ENCODE data around the gene SGSM1. TPM values are rescaled to one million over a fixed set of nuclear protein-coding genes. Genes with fewer than 3 reads are reported as not detected.

SGSM1 gene
- total RNA-seq, 1 donor from 2014 or later: 0.09 TPM

DNA sequence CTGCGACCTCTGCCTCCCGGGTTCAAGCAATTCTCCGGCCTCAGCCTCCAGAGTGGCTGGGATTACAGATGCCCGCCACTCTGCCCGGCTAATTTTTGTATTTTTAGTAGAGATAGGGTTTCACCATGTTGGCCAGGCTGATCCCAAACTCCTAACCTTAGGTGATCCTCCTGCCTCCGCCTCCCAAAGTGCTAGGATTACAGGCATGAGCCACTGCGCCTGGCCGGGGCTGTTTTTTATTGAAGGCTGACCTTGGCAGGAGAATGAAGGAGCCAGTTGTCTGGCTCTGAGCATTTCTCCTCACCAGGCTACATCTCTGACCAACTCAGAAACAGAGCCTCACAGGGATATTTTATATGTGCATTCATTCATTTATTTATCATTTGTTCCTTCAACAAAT lies 148.8 kb downstream of the SGSM1 start:
- Mint-ChIP-seq H3K27ac (no peak overlapping the region), H3K36me3 (ENCODE audit: low read depth) (no peaks in the 10 kb centered on the region), H3K4me1 (peaks cover 14% of the 10 kb centered on the region), H3K9me3 (no peaks in the 10 kb centered on the region), H3K4me3 (peak overlapping the region; percentile 8), H3K27me3 (peaks cover 51% of the 10 kb centered on the region)
- ATAC-seq (ENCODE audit: low read depth) (no peak), DNase-seq (no peak)
- CTCF ChIA-PET: no interaction called here
- intact Hi-C loops (cut with micrococcal nuclease): no loop called here
- POLR2A ChIA-PET: no interaction called here
- TF ChIP-seq, protein P1, sequence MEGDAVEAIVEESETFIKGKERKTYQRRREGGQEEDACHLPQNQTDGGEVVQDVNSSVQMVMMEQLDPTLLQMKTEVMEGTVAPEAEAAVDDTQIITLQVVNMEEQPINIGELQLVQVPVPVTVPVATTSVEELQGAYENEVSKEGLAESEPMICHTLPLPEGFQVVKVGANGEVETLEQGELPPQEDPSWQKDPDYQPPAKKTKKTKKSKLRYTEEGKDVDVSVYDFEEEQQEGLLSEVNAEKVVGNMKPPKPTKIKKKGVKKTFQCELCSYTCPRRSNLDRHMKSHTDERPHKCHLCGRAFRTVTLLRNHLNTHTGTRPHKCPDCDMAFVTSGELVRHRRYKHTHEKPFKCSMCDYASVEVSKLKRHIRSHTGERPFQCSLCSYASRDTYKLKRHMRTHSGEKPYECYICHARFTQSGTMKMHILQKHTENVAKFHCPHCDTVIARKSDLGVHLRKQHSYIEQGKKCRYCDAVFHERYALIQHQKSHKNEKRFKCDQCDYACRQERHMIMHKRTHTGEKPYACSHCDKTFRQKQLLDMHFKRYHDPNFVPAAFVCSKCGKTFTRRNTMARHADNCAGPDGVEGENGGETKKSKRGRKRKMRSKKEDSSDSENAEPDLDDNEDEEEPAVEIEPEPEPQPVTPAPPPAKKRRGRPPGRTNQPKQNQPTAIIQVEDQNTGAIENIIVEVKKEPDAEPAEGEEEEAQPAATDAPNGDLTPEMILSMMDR (IDR thresholded peaks at IDR 0.05): no peak

DNA sequence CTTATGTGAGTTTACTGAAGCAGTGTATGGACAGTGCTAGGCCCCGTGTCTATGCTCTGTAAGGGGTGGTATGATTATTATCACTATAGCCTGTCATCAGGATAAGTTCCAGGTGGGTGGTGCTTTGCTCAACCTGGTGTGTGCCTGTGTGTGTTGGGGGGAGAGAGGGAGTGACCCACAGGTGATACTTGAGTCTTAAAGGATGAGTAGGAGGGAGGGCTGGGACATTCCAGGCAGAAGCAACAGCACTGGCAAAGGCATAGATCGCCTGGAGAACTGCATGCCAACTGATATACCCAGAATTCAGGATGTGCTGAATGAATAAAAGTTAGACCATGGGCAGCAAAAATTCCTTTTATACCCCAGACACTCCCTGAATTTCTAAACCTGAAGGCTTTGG lies 151.0 kb downstream of the SGSM1 start:
- Mint-ChIP-seq H3K27me3 (peaks cover 30% of the 10 kb centered on the region), H3K36me3 (ENCODE audit: low read depth) (no peaks in the 10 kb centered on the region), H3K9me3 (no peaks in the 10 kb centered on the region), H3K4me3 (no peak overlapping the region), H3K27ac (no peak overlapping the region), H3K4me1 (peaks cover 10% of the 10 kb centered on the region)
- ChIA-PET POLR2A (no interaction called here), CTCF (no interaction called here)
- ATAC-seq (ENCODE audit: low read depth) (no peak), DNase-seq (no peak)
- TF ChIP-seq, protein P1 (IDR thresholded peaks at IDR 0.05): no peak
- intact Hi-C loops (cut with micrococcal nuclease): no loop called here

DNA sequence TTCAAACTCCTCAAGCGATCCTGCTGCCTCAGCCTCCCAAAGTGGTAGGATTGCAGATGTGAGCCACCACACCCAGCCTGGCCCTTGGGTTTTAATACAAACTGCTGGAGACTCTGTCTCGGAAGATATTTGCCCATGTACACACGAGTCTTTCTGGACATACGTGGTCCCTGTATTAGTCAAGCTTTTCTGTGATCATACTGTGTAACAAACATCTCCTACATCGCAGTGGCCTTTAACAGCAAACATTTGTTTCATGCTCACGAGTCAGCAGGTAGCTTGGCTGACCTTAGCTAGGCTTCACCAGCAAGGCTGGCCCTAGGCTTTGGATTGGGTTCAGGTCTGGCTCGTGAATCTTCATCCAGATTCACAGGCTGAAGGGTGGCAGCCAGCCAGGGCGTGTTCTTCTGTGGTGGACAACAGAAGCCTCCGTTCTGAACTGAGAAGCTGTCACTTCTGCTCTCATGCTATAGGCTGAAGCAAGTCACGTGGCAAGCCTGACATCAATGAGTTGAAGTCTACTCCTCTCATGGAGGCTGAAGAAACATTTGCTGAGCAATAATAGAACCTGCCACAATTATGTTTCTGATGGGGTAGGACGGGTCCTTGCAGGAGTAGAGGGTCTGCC lies 155.3 kb downstream of the SGSM1 start:
- ChIA-PET POLR2A (no interaction called here), CTCF (no interaction called here)
- Mint-ChIP-seq H3K9me3 (no peaks in the 10 kb centered on the region), H3K4me1 (no peaks in the 10 kb centered on the region), H3K4me3 (no peak overlapping the region), H3K27me3 (peaks cover 5% of the 10 kb centered on the region), H3K27ac (no peak overlapping the region), H3K36me3 (ENCODE audit: low read depth) (no peaks in the 10 kb centered on the region)
- ATAC-seq (ENCODE audit: low read depth) (no peak), DNase-seq (no peak)
- intact Hi-C loops (cut with micrococcal nuclease): no loop called here
- TF ChIP-seq, protein P1 (IDR thresholded peaks at IDR 0.05): no peak

DNA sequence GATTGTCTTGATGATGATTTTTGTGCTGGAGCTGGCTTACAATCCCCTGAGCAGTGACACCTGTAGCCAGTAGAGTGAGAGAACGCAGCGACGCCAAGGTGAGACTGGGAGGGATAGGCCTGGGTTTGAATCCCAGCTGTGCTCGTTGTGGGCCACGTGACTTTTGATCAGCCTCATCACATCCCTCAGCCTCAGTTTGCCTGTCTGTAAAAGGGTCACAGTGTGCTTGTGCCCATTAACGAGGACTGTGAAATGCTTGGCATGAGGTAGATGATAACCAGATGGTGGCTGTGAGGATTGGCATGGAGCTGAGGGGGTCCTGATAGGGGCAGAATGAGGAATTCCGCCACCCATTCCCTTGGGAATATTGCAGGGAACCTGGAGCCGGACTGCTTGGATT lies 156.1 kb downstream of the SGSM1 start:
- CTCF ChIA-PET: no interaction called here
- DNase-seq: no peak
- POLR2A ChIA-PET: no interaction called here
- no peaks in the 10 kb centered on the region for H3K36me3 Mint-ChIP-seq (ENCODE audit: low read depth)
- intact Hi-C loops (cut with micrococcal nuclease): no loop called here
- H3K4me1 Mint-ChIP-seq: no peaks in the 10 kb centered on the region
- H3K27me3 Mint-ChIP-seq: peaks cover under 1% of the 10 kb centered on the region
- no peaks in the 10 kb centered on the region for H3K9me3 Mint-ChIP-seq
- TF ChIP-seq, protein P1 (IDR thresholded peaks at IDR 0.05): no peak
- H3K4me3 Mint-ChIP-seq: no peak overlapping the region
- no peak overlapping the region for H3K27ac Mint-ChIP-seq
- no peak for ATAC-seq (ENCODE audit: low read depth)

DNA sequence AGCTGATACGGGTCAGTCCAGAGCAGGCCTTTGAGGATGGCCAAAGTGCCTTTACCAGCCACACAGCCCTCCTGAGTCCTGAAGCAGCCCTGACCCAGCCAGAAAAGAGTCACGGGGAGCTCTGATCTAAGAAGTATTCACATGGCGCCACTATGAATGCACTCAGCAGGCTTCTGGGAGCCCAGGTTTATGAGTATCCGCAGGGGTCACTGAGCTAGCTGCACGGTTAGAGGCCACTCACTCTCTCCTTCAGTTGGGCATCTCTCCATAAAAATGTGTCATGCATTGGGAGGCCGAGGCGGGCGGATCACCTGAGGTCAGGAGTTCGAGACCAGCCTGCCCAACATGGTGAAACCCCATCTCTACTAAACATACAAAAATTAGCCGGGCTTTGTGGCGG lies 156.8 kb downstream of the SGSM1 start:
- ChIA-PET CTCF (no interaction called here), POLR2A (no interaction called here)
- H3K4me3 Mint-ChIP-seq: no peak overlapping the region
- no peak overlapping the region for H3K27ac Mint-ChIP-seq
- no peaks in the 10 kb centered on the region for H3K4me1 Mint-ChIP-seq
- H3K27me3 Mint-ChIP-seq: no peaks in the 10 kb centered on the region
- ATAC-seq (ENCODE audit: low read depth) (no peak), DNase-seq (no peak)
- intact Hi-C loops (cut with micrococcal nuclease): no loop called here
- TF ChIP-seq, protein P1 (IDR thresholded peaks at IDR 0.05): no peak
- no peaks in the 10 kb centered on the region for H3K9me3 Mint-ChIP-seq
- H3K36me3 Mint-ChIP-seq (ENCODE audit: low read depth): no peaks in the 10 kb centered on the region

Measured in activated B cell treated with CpG ODN at 0.5 μM for 24 hours (primary cell).